Measurements from ENCODE around the gene LRIG3.
"Not testable (repeated sequence)": the region's sequence is repeated elsewhere in the genome, so short reads cannot be mapped to it uniquely, and the experiment has no call there.

The LRIG3 gene

GRCh38 chr12:58961906-58962305, 41.6 kb upstream of the LRIG3 start:
- peak; percentile 73 for DNase-seq (ENCODE audit: low read depth)
- TF ChIP-seq CTCF (IDR thresholded peaks at IDR 0.05; ENCODE audit: low read length, missing control alignments): no peak
- H3K4me3 ChIP-seq (replicated peaks; ENCODE audit: low read depth, low read length): no peak overlapping the region

- no peak overlapping the region for H3K4me3 ChIP-seq (replicated peaks; ENCODE audit: low read depth, low read length)
- DNase-seq (ENCODE audit: low read depth): no peak
- no peak for TF ChIP-seq CTCF (IDR thresholded peaks at IDR 0.05; ENCODE audit: low read length, missing control alignments)
Measured at GRCh38 chr12:58961166-58961565, 40.9 kb upstream of the LRIG3 start.

GRCh38 chr12:58959639-58960300, 39.5 kb upstream of the LRIG3 start:
- H3K4me3 ChIP-seq (replicated peaks; ENCODE audit: low read depth, low read length): no peak overlapping the region
- DNase-seq (ENCODE audit: low read depth): no peak
- no peak for TF ChIP-seq CTCF (IDR thresholded peaks at IDR 0.05; ENCODE audit: low read length, missing control alignments)

GRCh38 chr12:58957298-58957697, 37.0 kb upstream of the LRIG3 start:
- TF ChIP-seq CTCF (IDR thresholded peaks at IDR 0.05; ENCODE audit: low read length, missing control alignments): no peak
- DNase-seq (ENCODE audit: low read depth): no peak
- H3K4me3 ChIP-seq (replicated peaks; ENCODE audit: low read depth, low read length): no peak overlapping the region

GRCh38 chr12:58955849-58956248, 35.5 kb upstream of the LRIG3 start:
- DNase-seq (ENCODE audit: low read depth): no peak
- no peak for TF ChIP-seq CTCF (IDR thresholded peaks at IDR 0.05; ENCODE audit: low read length, missing control alignments)
- H3K4me3 ChIP-seq (replicated peaks; ENCODE audit: low read depth, low read length): no peak overlapping the region

GRCh38 chr12:58954002-58954401, 33.7 kb upstream of the LRIG3 start:
- DNase-seq (ENCODE audit: low read depth): no peak
- TF ChIP-seq CTCF (IDR thresholded peaks at IDR 0.05; ENCODE audit: low read length, missing control alignments): no peak
- no peak overlapping the region for H3K4me3 ChIP-seq (replicated peaks; ENCODE audit: low read depth, low read length)

- H3K4me3 ChIP-seq (replicated peaks; ENCODE audit: low read depth, low read length): no peak overlapping the region
- no peak for TF ChIP-seq CTCF (IDR thresholded peaks at IDR 0.05; ENCODE audit: low read length, missing control alignments)
- DNase-seq (ENCODE audit: low read depth): no peak
Measured at GRCh38 chr12:58950739-58951100, 30.4 kb upstream of the LRIG3 start.

GRCh38 chr12:58949954-58950738, 29.8 kb upstream of the LRIG3 start:
- DNase-seq (ENCODE audit: low read depth); H3K4me3 ChIP-seq (replicated peaks; ENCODE audit: low read depth, low read length): not testable (repeated sequence)

Data from fibroblast of pulmonary artery (primary cell).